ENCODE measurements around the gene ATF2. TPM values are rescaled to one million over a fixed set of nuclear protein-coding genes. Genes with fewer than 3 reads are reported as not detected.

ATF2 gene
- total and polyA plus RNA-seq, 9 of the 15 experiments (the other 6 are each of a cell fraction or from before 2014, with no cell fraction given): 24.2 to 111 (median 45.9) TPM

DNA sequence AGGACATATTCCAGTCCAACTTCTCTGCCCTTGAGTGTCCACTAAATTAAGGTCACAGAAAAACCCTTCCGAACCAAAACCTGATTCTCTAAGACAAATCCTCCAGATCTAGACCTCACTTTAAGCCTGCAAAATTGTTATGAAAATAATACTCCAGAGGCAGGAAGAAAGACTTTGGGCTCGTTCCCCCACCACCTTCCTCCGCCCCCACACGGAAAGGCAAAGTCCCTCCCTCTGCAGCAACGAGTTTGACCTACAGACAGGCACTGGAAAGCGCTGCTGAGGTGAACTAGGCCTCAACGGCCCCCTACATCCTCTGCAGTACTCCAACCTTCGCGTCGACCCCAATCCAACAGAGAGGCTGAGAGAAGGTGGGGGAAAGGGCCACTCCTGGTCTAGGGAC, 12.7 kb upstream of the ATF2 start (continued):
- TF ChIP-seq PHF21A (IDR thresholded peaks at IDR 0.05; ENCODE audit: borderline replicate concordance, low read depth) (no peak), TRIM24 (IDR thresholded peaks at IDR 0.05) (peak in 1 of 2 experiments; percentile 8; a peak in 1 of 4 replicates), GATAD2A (IDR thresholded peaks at IDR 0.05) (no peak), TAF9B (IDR thresholded peaks at IDR 0.05; ENCODE audit: partially characterized antibody) (no peak), ASH1L (IDR thresholded peaks at IDR 0.05; ENCODE audit: borderline replicate concordance, low read depth, partially characterized antibody) (no peak), ZSCAN29 (IDR thresholded peaks at IDR 0.05) (0 out of 2 replicates have a peak, but pooled peaks have one; percentile 10), ZBTB9 (CRISPR knock-in tag; IDR thresholded peaks at IDR 0.05) (no peak), ZNF197 (CRISPR knock-in tag; IDR thresholded peaks at IDR 0.05; ENCODE audit: low read depth) (no peak), POLR2AphosphoS5 (IDR thresholded peaks at IDR 0.05; ENCODE audit: control insufficient read depth, insufficient read depth, low read depth, low read length) (peak; percentile 84), TBP (optimal IDR thresholded peaks at IDR 0.05; ENCODE audit: low read depth, low read length) (no peak), SREBF1 (IDR thresholded peaks at IDR 0.05; ENCODE audit: borderline replicate concordance, low read depth, low read length) (no peak), SRF (CRISPR knock-in tag; IDR thresholded peaks at IDR 0.05) (peak in 1 of 2 experiments; percentile 47; a peak in 1 of 4 replicates), PML (IDR thresholded peaks at IDR 0.05; ENCODE audit: low read length) (peak; percentile 33; the same call in 1 of the 2 replicates), ZNF586 (CRISPR knock-in tag; conservative IDR thresholded peaks at IDR 0.05) (0 out of 2 replicates have a peak, but pooled peaks have one; percentile 10), ZBTB7A (IDR thresholded peaks at IDR 0.05; ENCODE audit: borderline replicate concordance, control insufficient read depth, low read depth, low read length) (no peak; the same call in 1 of the 2 replicates), SMARCA4 (IDR thresholded peaks at IDR 0.05) (peak; percentile 61), ZNF76 (CRISPR knock-in tag; IDR thresholded peaks at IDR 0.05; ENCODE audit: borderline replicate concordance) (no peak), ZNF311 (CRISPR knock-in tag; IDR thresholded peaks at IDR 0.05) (no peak), NFRKB (IDR thresholded peaks at IDR 0.05; ENCODE audit: low read depth) (0 out of 2 replicates have a peak, but pooled peaks have one; percentile 85)
- TF ChIP-seq, protein P1, sequence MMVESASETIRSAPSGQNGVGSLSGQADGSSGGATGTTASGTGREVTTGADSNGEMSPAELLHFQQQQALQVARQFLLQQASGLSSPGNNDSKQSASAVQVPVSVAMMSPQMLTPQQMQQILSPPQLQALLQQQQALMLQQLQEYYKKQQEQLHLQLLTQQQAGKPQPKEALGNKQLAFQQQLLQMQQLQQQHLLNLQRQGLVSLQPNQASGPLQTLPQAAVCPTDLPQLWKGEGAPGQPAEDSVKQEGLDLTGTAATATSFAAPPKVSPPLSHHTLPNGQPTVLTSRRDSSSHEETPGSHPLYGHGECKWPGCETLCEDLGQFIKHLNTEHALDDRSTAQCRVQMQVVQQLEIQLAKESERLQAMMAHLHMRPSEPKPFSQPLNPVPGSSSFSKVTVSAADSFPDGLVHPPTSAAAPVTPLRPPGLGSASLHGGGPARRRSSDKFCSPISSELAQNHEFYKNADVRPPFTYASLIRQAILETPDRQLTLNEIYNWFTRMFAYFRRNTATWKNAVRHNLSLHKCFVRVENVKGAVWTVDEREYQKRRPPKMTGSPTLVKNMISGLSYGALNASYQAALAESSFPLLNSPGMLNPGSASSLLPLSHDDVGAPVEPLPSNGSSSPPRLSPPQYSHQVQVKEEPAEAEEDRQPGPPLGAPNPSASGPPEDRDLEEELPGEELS (CRISPR knock-in tag; IDR thresholded peaks at IDR 0.05; ENCODE audit: borderline replicate concordance): peak; percentile 94
- TF ChIP-seq, protein P2, sequence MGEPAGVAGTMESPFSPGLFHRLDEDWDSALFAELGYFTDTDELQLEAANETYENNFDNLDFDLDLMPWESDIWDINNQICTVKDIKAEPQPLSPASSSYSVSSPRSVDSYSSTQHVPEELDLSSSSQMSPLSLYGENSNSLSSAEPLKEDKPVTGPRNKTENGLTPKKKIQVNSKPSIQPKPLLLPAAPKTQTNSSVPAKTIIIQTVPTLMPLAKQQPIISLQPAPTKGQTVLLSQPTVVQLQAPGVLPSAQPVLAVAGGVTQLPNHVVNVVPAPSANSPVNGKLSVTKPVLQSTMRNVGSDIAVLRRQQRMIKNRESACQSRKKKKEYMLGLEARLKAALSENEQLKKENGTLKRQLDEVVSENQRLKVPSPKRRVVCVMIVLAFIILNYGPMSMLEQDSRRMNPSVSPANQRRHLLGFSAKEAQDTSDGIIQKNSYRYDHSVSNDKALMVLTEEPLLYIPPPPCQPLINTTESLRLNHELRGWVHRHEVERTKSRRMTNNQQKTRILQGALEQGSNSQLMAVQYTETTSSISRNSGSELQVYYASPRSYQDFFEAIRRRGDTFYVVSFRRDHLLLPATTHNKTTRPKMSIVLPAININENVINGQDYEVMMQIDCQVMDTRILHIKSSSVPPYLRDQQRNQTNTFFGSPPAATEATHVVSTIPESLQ (CRISPR knock-in tag; IDR thresholded peaks at IDR 0.05): peak; percentile 96
- TF ChIP-seq, protein P3, sequence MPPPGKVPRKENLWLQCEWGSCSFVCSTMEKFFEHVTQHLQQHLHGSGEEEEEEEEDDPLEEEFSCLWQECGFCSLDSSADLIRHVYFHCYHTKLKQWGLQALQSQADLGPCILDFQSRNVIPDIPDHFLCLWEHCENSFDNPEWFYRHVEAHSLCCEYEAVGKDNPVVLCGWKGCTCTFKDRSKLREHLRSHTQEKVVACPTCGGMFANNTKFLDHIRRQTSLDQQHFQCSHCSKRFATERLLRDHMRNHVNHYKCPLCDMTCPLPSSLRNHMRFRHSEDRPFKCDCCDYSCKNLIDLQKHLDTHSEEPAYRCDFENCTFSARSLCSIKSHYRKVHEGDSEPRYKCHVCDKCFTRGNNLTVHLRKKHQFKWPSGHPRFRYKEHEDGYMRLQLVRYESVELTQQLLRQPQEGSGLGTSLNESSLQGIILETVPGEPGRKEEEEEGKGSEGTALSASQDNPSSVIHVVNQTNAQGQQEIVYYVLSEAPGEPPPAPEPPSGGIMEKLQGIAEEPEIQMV (tag; conservative IDR thresholded peaks at IDR 0.05; ENCODE audit: low read depth): no peak
- TF ChIP-seq, protein P4, sequence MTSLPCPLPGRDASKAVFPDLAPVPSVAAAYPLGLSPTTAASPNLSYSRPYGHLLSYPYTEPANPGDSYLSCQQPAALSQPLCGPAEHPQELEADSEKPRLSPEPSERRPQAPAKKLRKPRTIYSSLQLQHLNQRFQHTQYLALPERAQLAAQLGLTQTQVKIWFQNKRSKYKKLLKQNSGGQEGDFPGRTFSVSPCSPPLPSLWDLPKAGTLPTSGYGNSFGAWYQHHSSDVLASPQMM (CRISPR knock-in tag; IDR thresholded peaks at IDR 0.05): no peak
